ENCODE results near the gene SLC22A4. TPM values are rescaled to one million over a fixed set of nuclear protein-coding genes. Genes with fewer than 3 reads are reported as not detected.

Gene SLC22A4
- total and polyA plus RNA-seq, 2 of the 8 experiments (the other 6 are each of a cell fraction or from before 2014, with no cell fraction given) = 0.45 to 0.60 TPM

DNA sequence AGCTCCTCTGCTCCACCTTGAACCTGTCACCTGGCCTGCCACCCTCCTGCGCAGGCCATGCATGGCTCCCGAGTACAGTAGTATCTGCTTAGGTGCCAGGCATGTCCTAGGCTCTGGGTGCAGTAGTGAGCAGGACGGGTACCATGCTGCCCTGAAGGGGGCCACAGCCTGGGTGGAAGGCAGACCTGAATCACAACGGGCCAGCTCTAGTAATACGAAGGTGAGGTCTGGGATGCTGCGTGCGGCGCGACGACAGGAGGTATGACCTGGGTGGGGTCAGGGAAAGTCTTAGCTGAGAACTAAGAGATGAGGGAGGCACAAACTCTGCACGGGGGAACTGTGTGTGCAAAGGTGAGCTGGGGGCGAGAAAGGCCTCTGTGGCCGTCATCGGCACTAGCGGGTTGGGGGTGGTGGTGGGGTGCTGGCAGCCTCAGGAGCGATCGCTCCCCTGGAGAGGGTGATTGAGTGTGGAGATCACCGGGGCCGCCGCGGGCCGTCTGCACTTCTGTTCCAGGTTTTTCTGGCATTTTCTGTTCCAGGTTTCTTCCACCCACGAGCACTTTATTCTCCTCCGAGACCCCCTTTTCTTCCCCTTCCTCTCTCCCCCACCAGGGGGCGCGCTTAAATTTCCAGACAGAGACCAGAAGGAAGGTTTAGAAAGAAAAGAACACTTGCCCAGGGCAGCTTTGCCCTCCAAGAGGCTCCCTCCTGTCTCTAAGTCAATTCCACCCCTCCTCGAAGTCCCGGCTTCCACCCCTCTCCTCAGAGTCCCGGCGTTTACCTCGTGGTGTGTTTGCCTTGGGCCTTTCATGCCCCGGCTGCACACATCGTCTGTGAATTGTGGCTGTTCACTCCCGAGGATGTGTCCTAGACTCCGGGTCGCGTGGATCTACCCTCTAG is 21.6 kb upstream of the SLC22A4 start (continued):
- TF ChIP-seq, protein P1, sequence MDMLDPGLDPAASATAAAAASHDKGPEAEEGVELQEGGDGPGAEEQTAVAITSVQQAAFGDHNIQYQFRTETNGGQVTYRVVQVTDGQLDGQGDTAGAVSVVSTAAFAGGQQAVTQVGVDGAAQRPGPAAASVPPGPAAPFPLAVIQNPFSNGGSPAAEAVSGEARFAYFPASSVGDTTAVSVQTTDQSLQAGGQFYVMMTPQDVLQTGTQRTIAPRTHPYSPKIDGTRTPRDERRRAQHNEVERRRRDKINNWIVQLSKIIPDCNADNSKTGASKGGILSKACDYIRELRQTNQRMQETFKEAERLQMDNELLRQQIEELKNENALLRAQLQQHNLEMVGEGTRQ (IDR thresholded peaks at IDR 0.05; ENCODE audit: low read length) = no peak
- TF ChIP-seq, protein P2, sequence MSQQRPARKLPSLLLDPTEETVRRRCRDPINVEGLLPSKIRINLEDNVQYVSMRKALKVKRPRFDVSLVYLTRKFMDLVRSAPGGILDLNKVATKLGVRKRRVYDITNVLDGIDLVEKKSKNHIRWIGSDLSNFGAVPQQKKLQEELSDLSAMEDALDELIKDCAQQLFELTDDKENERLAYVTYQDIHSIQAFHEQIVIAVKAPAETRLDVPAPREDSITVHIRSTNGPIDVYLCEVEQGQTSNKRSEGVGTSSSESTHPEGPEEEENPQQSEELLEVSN (IDR thresholded peaks at IDR 0.05) = no peak
- no peak for TF ChIP-seq EGR1 (IDR thresholded peaks at IDR 0.05; ENCODE audit: borderline replicate concordance, low read depth, low read length)
- TF ChIP-seq, protein P3, sequence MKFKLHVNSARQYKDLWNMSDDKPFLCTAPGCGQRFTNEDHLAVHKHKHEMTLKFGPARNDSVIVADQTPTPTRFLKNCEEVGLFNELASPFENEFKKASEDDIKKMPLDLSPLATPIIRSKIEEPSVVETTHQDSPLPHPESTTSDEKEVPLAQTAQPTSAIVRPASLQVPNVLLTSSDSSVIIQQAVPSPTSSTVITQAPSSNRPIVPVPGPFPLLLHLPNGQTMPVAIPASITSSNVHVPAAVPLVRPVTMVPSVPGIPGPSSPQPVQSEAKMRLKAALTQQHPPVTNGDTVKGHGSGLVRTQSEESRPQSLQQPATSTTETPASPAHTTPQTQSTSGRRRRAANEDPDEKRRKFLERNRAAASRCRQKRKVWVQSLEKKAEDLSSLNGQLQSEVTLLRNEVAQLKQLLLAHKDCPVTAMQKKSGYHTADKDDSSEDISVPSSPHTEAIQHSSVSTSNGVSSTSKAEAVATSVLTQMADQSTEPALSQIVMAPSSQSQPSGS (IDR thresholded peaks at IDR 0.05; ENCODE audit: low read length) = no peak

Data from H1 (cell line).